H1 (cell line): ENCODE results near the gene NR4A1. TPM values are rescaled to one million over a fixed set of nuclear protein-coding genes. Genes with fewer than 3 reads are reported as not detected.

Experiments
- TEAD4 ChIP-seq: IDR thresholded peaks from 2 replicates; pipeline ENCODE4 v1.6.1; 2012; ENCODE audit warnings: low read depth, low read length, inconsistent platforms, mixed read lengths
- polyA plus RNA-seq, 7 experiments: library from polyadenylated mRNA; depleted of rRNA in 3 of 7; stranded (reverse) in 5 of 7; unstranded in 2 of 7; fragments of >200 nt in 5 of 7; fragments of 200-250 nt in 2 of 7; gene quantifications; 1 replicate in 5 of 7; 2 replicates in 1 of 7; 4 replicates in 1 of 7; pipeline versions ENCODE4 v1.2.1 to v1.2.3, GENCODE V29; 2011 to 2013; ENCODE audit warnings: missing spikeins in 2 of 7, mixed read lengths in 2 of 7
- total RNA-seq: library from RNA; stranded (reverse); fragmentation: NEBNext Ultra II Directional; extraction: Animal tissue kit (Norgen Biotek cat#: 25700); gene quantifications from 2 replicates; pipeline ENCODE4 v1.2.1, GENCODE V29; 2021
- TF ChIP-seq, protein P1 (sequence below): IDR thresholded peaks from 2 replicates; pipeline ENCODE4 v1.6.1; 2012; ENCODE audit warnings: inconsistent platforms

The NR4A1 gene
- total and polyA plus RNA-seq, 2 of the 8 experiments (the other 6 are each of a cell fraction or from before 2014, with no cell fraction given) = 18.7 to 23.3 TPM

DNA sequence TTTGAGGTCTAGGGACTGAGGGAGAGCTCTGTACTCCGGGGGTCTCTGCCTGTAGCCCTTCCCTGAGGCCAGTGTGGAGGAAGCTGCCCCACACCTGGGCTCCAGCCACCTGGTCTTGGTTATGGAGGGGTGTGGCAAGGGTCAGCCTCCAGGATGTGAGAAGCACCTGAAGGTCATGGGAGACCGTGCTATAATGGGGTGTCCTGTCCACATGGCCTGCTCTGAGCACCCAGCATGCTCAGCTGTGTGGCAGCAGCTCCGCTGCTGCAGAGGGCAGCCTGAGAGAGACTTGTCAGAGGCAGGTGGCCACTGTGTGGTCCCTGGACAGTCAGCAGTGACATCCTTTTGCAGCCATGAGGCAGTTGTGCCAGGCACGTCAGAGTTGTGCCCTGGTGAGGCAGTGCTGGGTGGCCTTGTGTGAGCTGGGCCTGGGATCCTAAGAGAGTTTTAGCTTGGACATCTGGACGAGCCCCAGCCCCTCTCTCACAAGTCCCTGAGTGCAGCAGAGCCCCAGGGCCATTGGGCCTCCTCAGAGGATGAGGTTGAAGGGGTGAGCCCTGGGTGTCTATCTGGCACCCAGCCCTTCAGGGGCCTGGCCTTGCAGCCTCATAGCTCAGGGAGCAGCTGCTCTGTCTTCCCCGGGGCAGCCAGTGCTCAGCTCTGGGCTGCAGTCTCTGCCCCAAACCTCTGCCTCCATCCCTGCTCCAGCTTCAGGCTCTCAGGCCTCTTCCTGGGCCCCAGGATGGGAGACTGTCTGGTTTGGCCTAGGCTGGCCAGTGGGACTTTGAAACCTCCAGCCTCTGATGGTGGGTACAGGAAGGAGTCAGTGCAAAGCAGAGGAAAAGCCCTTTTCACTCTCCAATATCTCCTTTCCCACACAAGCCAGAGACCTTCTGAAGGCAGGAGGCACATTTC, 11.2 kb downstream of the NR4A1 start (continued):
- TF ChIP-seq, protein P1, sequence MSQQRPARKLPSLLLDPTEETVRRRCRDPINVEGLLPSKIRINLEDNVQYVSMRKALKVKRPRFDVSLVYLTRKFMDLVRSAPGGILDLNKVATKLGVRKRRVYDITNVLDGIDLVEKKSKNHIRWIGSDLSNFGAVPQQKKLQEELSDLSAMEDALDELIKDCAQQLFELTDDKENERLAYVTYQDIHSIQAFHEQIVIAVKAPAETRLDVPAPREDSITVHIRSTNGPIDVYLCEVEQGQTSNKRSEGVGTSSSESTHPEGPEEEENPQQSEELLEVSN = no peak
- TF ChIP-seq TEAD4 = no peak
